NCI-H526 (cell line): ENCODE measurements around the gene NPRL2.

Experiments
- DNase-seq, 2 experiments: peaks; one replicate each; lab custom pipeline; 2025; lab: John Stamatoyannopoulos, UW

Gene NPRL2

GRCh38 chr3:50350527-50351322 is at the start of gene NPRL2, which contains the start of gene CYB561D2:
NPRL2 (minus strand) TSS chr3:50350775; CDS start chr3:50350652, 123 bp downstream.
CYB561D2 (plus strand) TSS chr3:50350862; CDS start chr3:50351434, 572 bp downstream.
- peak; percentile 88 to 95 for DNase-seq

DNA sequence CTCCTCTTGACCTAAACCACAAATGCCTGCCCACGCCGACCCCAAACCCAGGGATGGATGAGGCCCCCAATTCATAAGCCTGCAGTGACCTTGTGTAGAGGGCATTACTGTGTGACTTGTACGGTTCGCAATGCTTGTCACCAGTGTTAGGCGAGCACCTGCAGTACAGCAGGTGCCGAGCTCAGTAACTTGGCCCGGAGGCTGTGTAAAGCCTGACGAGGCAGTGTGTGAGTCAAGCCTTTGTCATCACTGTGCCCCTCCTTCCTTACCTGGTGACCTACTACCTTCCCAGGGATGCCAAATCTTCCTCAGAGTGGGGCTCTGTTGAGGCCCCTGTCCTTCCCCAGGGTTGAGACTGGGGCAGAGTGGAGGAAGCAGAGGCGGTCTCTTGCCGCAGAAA is 45.9 kb upstream of the NPRL2 start:
- DNase-seq, result no peak

- no peak for DNase-seq
These were observed 44.7 kb upstream of the NPRL2 start for GRCh38 chr3:50395070-50395860.

DNA sequence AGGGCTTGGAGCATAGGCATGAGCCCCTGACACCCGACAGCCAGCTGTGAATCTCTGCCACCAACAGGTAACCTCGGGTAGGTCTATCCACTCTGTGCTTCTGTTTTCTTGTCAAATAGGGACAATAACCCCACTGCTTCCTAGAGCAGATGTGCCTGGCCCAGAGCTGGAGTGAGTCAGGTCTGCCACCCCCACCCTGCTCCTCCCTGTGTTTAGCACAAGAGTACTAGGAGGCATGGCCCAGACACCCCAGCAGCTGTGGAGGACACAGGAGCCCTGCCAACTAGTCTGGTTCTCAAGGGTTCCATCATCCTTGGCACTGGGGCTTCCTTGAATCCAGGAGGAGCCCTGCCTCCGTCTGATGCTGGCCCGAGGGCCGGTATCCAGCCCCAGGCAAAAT is 42.5 kb upstream of the NPRL2 start:
- no peak for DNase-seq

- no peak for DNase-seq
These were observed 41.6 kb upstream of the NPRL2 start for GRCh38 chr3:50392101-50392715.

- DNase-seq, result no peak
These were observed 40.1 kb upstream of the NPRL2 start for GRCh38 chr3:50390508-50391224.

DNA sequence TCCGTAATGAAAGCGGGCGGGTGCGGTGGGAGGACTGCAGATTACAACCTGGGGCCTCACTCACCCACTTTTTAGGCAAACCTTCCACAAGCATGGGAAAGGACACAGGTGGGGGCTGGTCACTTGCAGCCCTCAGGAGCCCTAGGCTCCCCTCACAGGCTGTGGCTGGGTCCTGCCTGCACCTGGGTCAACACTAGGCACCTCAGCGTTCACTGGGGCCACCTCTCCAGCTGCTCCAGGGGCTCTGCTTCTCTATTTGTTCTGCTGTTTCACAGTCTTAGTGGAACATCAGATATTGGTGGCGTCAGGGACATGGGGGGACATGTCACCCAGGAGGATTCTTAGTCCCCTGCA is 38.8 kb upstream of the NPRL2 start:
- DNase-seq, result no peak

- DNase-seq, result no peak
These were observed 38.3 kb upstream of the NPRL2 start for GRCh38 chr3:50388720-50389413.

GRCh38 chr3:50388016-50388719 is 37.6 kb upstream of the NPRL2 start:
- DNase-seq, result no peak

DNA sequence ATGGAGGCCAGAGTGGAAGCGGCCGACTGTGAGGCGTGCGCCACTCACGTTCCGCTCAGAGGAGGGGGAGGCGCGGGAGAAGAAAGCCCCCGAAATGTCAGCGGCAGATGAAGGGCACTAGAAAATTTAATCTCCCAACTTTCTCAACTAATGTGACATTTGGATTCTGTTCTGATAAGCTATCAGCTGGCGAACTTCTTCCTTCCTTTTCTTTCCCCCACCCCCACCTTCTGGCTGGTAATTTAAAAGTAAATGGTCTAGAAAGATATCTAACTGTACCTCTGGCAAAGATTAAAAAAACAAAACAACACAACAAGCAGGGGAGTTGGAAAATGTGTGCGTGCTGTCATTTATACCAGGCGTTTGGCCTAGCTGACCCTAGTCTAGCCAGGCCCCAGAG is 35.2 kb upstream of the NPRL2 start:
- DNase-seq, result no peak

DNA sequence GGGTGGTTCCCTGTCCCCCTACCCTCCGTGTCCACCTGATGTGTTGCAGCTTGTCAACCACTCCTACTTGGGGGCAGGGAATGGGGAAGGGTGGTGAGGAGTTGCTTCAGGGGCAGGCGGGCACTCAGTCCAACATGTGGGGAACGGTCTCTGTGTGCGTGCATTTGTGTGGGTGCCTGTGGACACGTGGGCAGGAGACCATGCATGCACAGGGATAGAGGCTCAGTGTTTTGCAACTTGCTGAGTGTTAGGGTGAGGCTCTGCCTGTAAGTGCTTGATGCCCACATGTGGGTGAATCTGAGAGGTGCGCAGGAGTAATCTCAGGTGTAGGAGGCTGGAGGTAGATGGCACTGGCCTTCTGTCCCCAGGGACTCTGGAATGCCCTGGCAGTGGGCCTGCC is 33.2 kb upstream of the NPRL2 start:
- no peak for DNase-seq

- no peak for DNase-seq
These were observed 32.1 kb upstream of the NPRL2 start for GRCh38 chr3:50382722-50383121.

- peak; percentile 12 to 35 for DNase-seq
These were observed 30.8 kb upstream of the NPRL2 start for GRCh38 chr3:50381383-50381782.

- no peak for DNase-seq
These were observed 30.0 kb upstream of the NPRL2 start for GRCh38 chr3:50380405-50381085.

- no peak for DNase-seq
These were observed 28.2 kb upstream of the NPRL2 start for GRCh38 chr3:50378757-50379156.

- no peak for DNase-seq
These were observed 27.4 kb upstream of the NPRL2 start for GRCh38 chr3:50378024-50378423.

- peak in 1 of 2 experiments; percentile 25 for DNase-seq
These were observed 24.8 kb upstream of the NPRL2 start for GRCh38 chr3:50375258-50375931.

DNA sequence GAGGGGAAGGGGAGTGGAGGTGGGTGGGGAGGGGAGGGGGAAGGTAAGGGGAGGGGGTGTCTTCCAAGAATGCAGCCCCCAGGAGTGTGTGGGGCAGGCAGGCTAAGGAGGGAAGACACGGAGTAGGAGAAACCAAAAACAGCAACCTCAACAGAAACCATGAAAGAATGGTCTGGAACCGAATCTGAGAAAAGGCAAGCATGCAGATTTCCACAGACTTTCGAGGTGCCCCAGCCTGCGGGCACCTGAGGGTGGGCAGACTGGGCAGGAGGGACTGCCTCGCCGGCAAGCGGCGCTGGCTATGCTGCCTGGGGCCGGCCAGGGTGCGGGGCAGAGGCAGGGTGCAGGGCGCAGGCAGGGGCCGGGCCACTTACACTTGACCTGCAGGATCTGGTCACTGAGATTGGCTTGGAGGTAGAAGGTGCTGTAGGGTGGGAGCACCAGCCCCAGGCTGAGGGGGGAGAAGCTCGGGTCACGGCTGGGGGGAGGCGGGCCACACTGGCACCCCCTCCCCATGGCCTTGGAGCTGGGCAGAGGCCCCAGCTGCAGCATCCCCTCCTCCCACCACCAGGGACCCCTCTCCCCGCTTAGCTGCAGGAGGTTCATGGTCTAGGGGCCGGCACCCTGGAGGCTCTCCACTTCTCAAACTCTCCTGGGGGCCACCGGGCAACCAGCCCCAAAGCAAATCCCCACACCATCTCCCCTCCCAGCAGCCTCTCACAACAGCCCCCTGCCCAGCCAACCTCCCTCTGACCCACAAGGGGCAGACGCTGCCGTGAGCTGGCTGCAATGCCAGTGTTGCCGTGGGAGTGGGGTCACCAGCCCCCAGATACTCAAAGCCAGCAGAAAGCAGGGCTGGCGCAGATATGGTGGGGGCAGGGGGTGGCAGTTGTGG is 24.0 kb upstream of the NPRL2 start:
- DNase-seq, result no peak
